GM12878 (cell line): ENCODE data around the gene POP7.

Experiments
- ATF2 ChIP-seq: IDR thresholded peaks from 2 replicates; pipeline ENCODE4 v1.6.1; 2012; ENCODE audit warnings: low read length, inconsistent platforms
- BCLAF1 ChIP-seq: fragments of 450-650 bp; IDR thresholded peaks from 2 replicates; pipeline ENCODE4 v1.6.1; 2017; ENCODE audit warnings: antibody characterized with exemption, mild to moderate bottlenecking, moderate library complexity
- CTCF ChIP-seq, 3 experiments: IDR thresholded peaks in 2 of 3; conservative IDR thresholded peaks in 1 of 3; 2 replicates each; pipeline ENCODE4 v1.5.1; 2011; ENCODE audit warnings: low read depth in 3 of 3, low read length in 3 of 3, mild to moderate bottlenecking in 3 of 3, control low read depth in 2 of 3, moderate library complexity in 2 of 3, inconsistent platforms in 1 of 3, mixed read lengths in 1 of 3; ENCODE audit not compliant: control insufficient read depth in 2 of 3, insufficient read depth in 1 of 3; ENCODE audit errors: extremely low read depth in 1 of 3
- E4F1 ChIP-seq: fragments of 450-650 bp; IDR thresholded peaks from 2 replicates; pipeline ENCODE4 v1.6.1; 2018; ENCODE audit warnings: borderline replicate concordance, mild to moderate bottlenecking; ENCODE audit not compliant: partially characterized antibody
- MXI1 ChIP-seq: fragments of 150-350 bp; IDR thresholded peaks from 2 replicates; pipeline ENCODE4 v1.6.1; 2011; ENCODE audit warnings: low read depth, mild to moderate bottlenecking, inconsistent platforms, low read length, improper control_type of control experiment
- NBN ChIP-seq: fragments of 450-650 bp; IDR thresholded peaks from 2 replicates; pipeline ENCODE4 v1.6.1; 2016
- SMARCA5 ChIP-seq: fragments of 450-650 bp; IDR thresholded peaks from 2 replicates; pipeline ENCODE4 v1.6.1; 2017; ENCODE audit warnings: mild to moderate bottlenecking
- SUZ12 ChIP-seq: fragments of 200-600 bp; sonication (generic); IDR thresholded peaks from one replicate; pipeline ENCODE4 v1.6.1; 2018; ENCODE audit warnings: antibody characterized with exemption, mild to moderate bottlenecking; ENCODE audit not compliant: unreplicated experiment

GRCh38 chr7:100682991-100683658, 22.8 kb upstream of the POP7 start:
- TF ChIP-seq SUZ12 (no peak), CTCF (IDR thresholded peaks at IDR 0.05 in 2 of 3, conservative IDR thresholded peaks at IDR 0.05 in 1 of 3; ENCODE audit: control insufficient read depth in 2 of 3, extremely low read depth in 1 of 3, insufficient read depth in 1 of 3, low read depth in 3 of 3, low read length in 3 of 3) (no peak), MXI1 (no peak), E4F1 (no peak), ATF2 (no peak), BCLAF1 (no peak), SMARCA5 (no peak), NBN (no peak)
